ENCODE measurements around the gene ZNF154. TPM values are rescaled to one million over a fixed set of nuclear protein-coding genes. Genes with fewer than 3 reads are reported as not detected.

Gene ZNF154
- polyA plus RNA-seq, 4 donors: 0.27 to 16.7 (median 1.4) TPM; not detected in 1

GRCh38 chr19:57689750-57690149 is 19.3 kb downstream of the ZNF154 start:
- WGBS, 3 donors: 97 to 100% (median 98%) methylated on average over 3 of the region's 3 CpGs
- Histone ChIP-seq H3K4me3 (ENCODE audit: low read depth in 1 of 3, low read length in 3 of 3) (no peak overlapping the region), H3K9me3 (ENCODE audit: control insufficient read depth in 2 of 2, insufficient read depth in 1 of 2, low read depth in 1 of 2, low read length in 1 of 2) (peaks cover 9 to 81% of the 10 kb centered on the region in 2 donors), H3K36me3 (ENCODE audit: control insufficient read depth in 3 of 3, insufficient read depth in 2 of 3, low read depth in 1 of 3, low read length in 3 of 3) (peaks cover 28 to 32% (median 30%) of the 10 kb centered on the region in 3 donors), H3K27me3 (ENCODE audit: control insufficient read depth in 3 of 3, insufficient read depth in 3 of 3, low read length in 3 of 3) (no peaks in the 10 kb centered on the region), H3K27ac (ENCODE audit: low read depth in 1 of 3, low read length in 2 of 3) (no peak overlapping the region), H3K4me1 (ENCODE audit: control insufficient read depth in 3 of 3, insufficient read depth in 2 of 3, low read depth in 1 of 3, low read length in 2 of 3) (no peaks in the 10 kb centered on the region)
- DNase-seq: no peak
- no peak for FAIRE-seq

GRCh38 chr19:57688011-57688763 is 20.8 kb downstream of the ZNF154 start:
- Histone ChIP-seq H3K9me3 (ENCODE audit: control insufficient read depth in 2 of 2, insufficient read depth in 1 of 2, low read depth in 1 of 2, low read length in 1 of 2) (peaks cover 12 to 86% of the 10 kb centered on the region in 2 donors), H3K4me1 (ENCODE audit: control insufficient read depth in 3 of 3, insufficient read depth in 2 of 3, low read depth in 1 of 3, low read length in 2 of 3) (no peaks in the 10 kb centered on the region), H3K27me3 (ENCODE audit: control insufficient read depth in 3 of 3, insufficient read depth in 3 of 3, low read length in 3 of 3) (no peaks in the 10 kb centered on the region), H3K4me3 (ENCODE audit: low read depth in 1 of 3, low read length in 3 of 3) (no peak overlapping the region), H3K36me3 (ENCODE audit: control insufficient read depth in 3 of 3, insufficient read depth in 2 of 3, low read depth in 1 of 3, low read length in 3 of 3) (peaks cover 30 to 40% (median 37%) of the 10 kb centered on the region in 3 donors), H3K27ac (ENCODE audit: low read depth in 1 of 3, low read length in 2 of 3) (no peak overlapping the region)
- FAIRE-seq: no peak
- WGBS, 3 donors: 94 to 98% (median 98%) methylated on average over 6 of the region's 6 CpGs
- no peak for DNase-seq

- H3K36me3 ChIP-seq (ENCODE audit: control insufficient read depth in 3 of 3, insufficient read depth in 2 of 3, low read depth in 1 of 3, low read length in 3 of 3): peaks cover 30 to 38% (median 37%) of the 10 kb centered on the region in 3 donors
- no peak for DNase-seq
- no peak overlapping the region for H3K27ac ChIP-seq (ENCODE audit: low read depth in 1 of 3, low read length in 2 of 3)
- H3K4me1 ChIP-seq (ENCODE audit: control insufficient read depth in 3 of 3, insufficient read depth in 2 of 3, low read depth in 1 of 3, low read length in 2 of 3): peaks cover 0 to 4% (median 0%) of the 10 kb centered on the region in 3 donors
- H3K4me3 ChIP-seq (ENCODE audit: low read depth in 1 of 3, low read length in 3 of 3): no peak overlapping the region
- no peaks in the 10 kb centered on the region for H3K27me3 ChIP-seq (ENCODE audit: control insufficient read depth in 3 of 3, insufficient read depth in 3 of 3, low read length in 3 of 3)
- no peak for FAIRE-seq
- H3K9me3 ChIP-seq (ENCODE audit: control insufficient read depth in 2 of 2, insufficient read depth in 1 of 2, low read depth in 1 of 2, low read length in 1 of 2): peaks cover 8 to 86% of the 10 kb centered on the region in 2 donors
- 96 to 99% (median 98%) methylated on average over 12 of the region's 12 CpGs for WGBS, 3 donors
These were observed 21.5 kb downstream of the ZNF154 start for GRCh38 chr19:57687363-57688010.

GRCh38 chr19:57686727-57687126 is 22.3 kb downstream of the ZNF154 start:
- WGBS, 3 donors: 95 to 100% (median 97%) methylated on average over 3 of the region's 3 CpGs
- no peak overlapping the region for H3K4me3 ChIP-seq (ENCODE audit: low read depth in 1 of 3, low read length in 3 of 3)
- DNase-seq (no peak), FAIRE-seq (no peak)
- H3K9me3 ChIP-seq (ENCODE audit: control insufficient read depth in 2 of 2, insufficient read depth in 1 of 2, low read depth in 1 of 2, low read length in 1 of 2): peaks cover 8 to 83% of the 10 kb centered on the region in 2 donors
- peaks cover 30 to 38% (median 37%) of the 10 kb centered on the region in 3 donors for H3K36me3 ChIP-seq (ENCODE audit: control insufficient read depth in 3 of 3, insufficient read depth in 2 of 3, low read depth in 1 of 3, low read length in 3 of 3)
- H3K4me1 ChIP-seq (ENCODE audit: control insufficient read depth in 3 of 3, insufficient read depth in 2 of 3, low read depth in 1 of 3, low read length in 2 of 3): peaks cover 0 to 5% (median 0%) of the 10 kb centered on the region in 3 donors
- H3K27me3 ChIP-seq (ENCODE audit: control insufficient read depth in 3 of 3, insufficient read depth in 3 of 3, low read length in 3 of 3): no peaks in the 10 kb centered on the region
- H3K27ac ChIP-seq (ENCODE audit: low read depth in 1 of 3, low read length in 2 of 3): no peak overlapping the region

GRCh38 chr19:57682226-57682766 is 26.7 kb downstream of the ZNF154 start:
- H3K4me1 ChIP-seq (ENCODE audit: control insufficient read depth in 3 of 3, insufficient read depth in 2 of 3, low read depth in 1 of 3, low read length in 2 of 3): peaks cover 0 to 5% (median 0%) of the 10 kb centered on the region in 3 donors
- no peak for FAIRE-seq
- peaks cover 6 to 48% of the 10 kb centered on the region in 2 donors for H3K9me3 ChIP-seq (ENCODE audit: control insufficient read depth in 2 of 2, insufficient read depth in 1 of 2, low read depth in 1 of 2, low read length in 1 of 2)
- H3K4me3 ChIP-seq (ENCODE audit: low read depth in 1 of 3, low read length in 3 of 3): peak overlapping the region; percentile 58 to 86 (median 74)
- H3K27me3 ChIP-seq (ENCODE audit: control insufficient read depth in 3 of 3, insufficient read depth in 3 of 3, low read length in 3 of 3): no peaks in the 10 kb centered on the region
- peak overlapping the region in 1 of 3 donors; percentile 47 for H3K27ac ChIP-seq (ENCODE audit: low read depth in 1 of 3, low read length in 2 of 3)
- WGBS, 3 donors: 3 to 6% (median 4%) methylated on average over 19 of the region's 19 CpGs
- H3K36me3 ChIP-seq (ENCODE audit: control insufficient read depth in 3 of 3, insufficient read depth in 2 of 3, low read depth in 1 of 3, low read length in 3 of 3): peaks cover 24 to 33% (median 33%) of the 10 kb centered on the region in 3 donors
- DNase-seq: no peak

- 70 to 85% (median 76%) methylated on average over 2 of the region's 2 CpGs for WGBS, 3 donors
- DNase-seq: no peak
- FAIRE-seq: no peak
These were observed 33.1 kb downstream of the ZNF154 start for GRCh38 chr19:57675881-57676280.

GRCh38 chr19:57672466-57672865 is 36.5 kb downstream of the ZNF154 start:
- Histone ChIP-seq H3K27ac (ENCODE audit: low read depth in 1 of 3, low read length in 2 of 3) (no peak overlapping the region), H3K27me3 (ENCODE audit: control insufficient read depth in 3 of 3, insufficient read depth in 3 of 3, low read length in 3 of 3) (peaks cover 0 to 2% (median 0%) of the 10 kb centered on the region in 3 donors), H3K9me3 (ENCODE audit: control insufficient read depth in 2 of 2, insufficient read depth in 1 of 2, low read depth in 1 of 2, low read length in 1 of 2) (no peaks in the 10 kb centered on the region), H3K36me3 (ENCODE audit: control insufficient read depth in 3 of 3, insufficient read depth in 2 of 3, low read depth in 1 of 3, low read length in 3 of 3) (no peaks in the 10 kb centered on the region), H3K4me3 (ENCODE audit: low read depth in 1 of 3, low read length in 3 of 3) (no peak overlapping the region), H3K4me1 (ENCODE audit: control insufficient read depth in 3 of 3, insufficient read depth in 2 of 3, low read depth in 1 of 3, low read length in 2 of 3) (no peaks in the 10 kb centered on the region)
- DNase-seq (no peak), FAIRE-seq (no peak)
- 66 to 79% (median 77%) methylated on average over 4 of the region's 4 CpGs for WGBS, 3 donors

More at GRCh38 chr19:57675881-57676280, 33.1 kb downstream of the ZNF154 start:
- H3K9me3 ChIP-seq (ENCODE audit: control insufficient read depth in 2 of 2, insufficient read depth in 1 of 2, low read depth in 1 of 2, low read length in 1 of 2): no peaks in the 10 kb centered on the region
- no peaks in the 10 kb centered on the region for H3K4me1 ChIP-seq (ENCODE audit: control insufficient read depth in 3 of 3, insufficient read depth in 2 of 3, low read depth in 1 of 3, low read length in 2 of 3)
- H3K27ac ChIP-seq (ENCODE audit: low read depth in 1 of 3, low read length in 2 of 3): no peak overlapping the region
- peaks cover 0 to 2% (median 0%) of the 10 kb centered on the region in 3 donors for H3K27me3 ChIP-seq (ENCODE audit: control insufficient read depth in 3 of 3, insufficient read depth in 3 of 3, low read length in 3 of 3)
- H3K36me3 ChIP-seq (ENCODE audit: control insufficient read depth in 3 of 3, insufficient read depth in 2 of 3, low read depth in 1 of 3, low read length in 3 of 3): no peaks in the 10 kb centered on the region
- H3K4me3 ChIP-seq (ENCODE audit: low read depth in 1 of 3, low read length in 3 of 3): no peak overlapping the region

GRCh38 chr19:57671124-57671895 is 37.7 kb downstream of the ZNF154 start:
- H3K36me3 ChIP-seq (ENCODE audit: control insufficient read depth in 3 of 3, insufficient read depth in 2 of 3, low read depth in 1 of 3, low read length in 3 of 3): no peaks in the 10 kb centered on the region
- no peak overlapping the region for H3K4me3 ChIP-seq (ENCODE audit: low read depth in 1 of 3, low read length in 3 of 3)
- FAIRE-seq (no peak), DNase-seq (no peak)
- 55 to 62% (median 60%) methylated on average over 7 of the region's 7 CpGs for WGBS, 3 donors
- H3K27ac ChIP-seq (ENCODE audit: low read depth in 1 of 3, low read length in 2 of 3): no peak overlapping the region
- peaks cover 0 to 2% (median 0%) of the 10 kb centered on the region in 3 donors for H3K27me3 ChIP-seq (ENCODE audit: control insufficient read depth in 3 of 3, insufficient read depth in 3 of 3, low read length in 3 of 3)
- no peaks in the 10 kb centered on the region for H3K4me1 ChIP-seq (ENCODE audit: control insufficient read depth in 3 of 3, insufficient read depth in 2 of 3, low read depth in 1 of 3, low read length in 2 of 3)
- no peaks in the 10 kb centered on the region for H3K9me3 ChIP-seq (ENCODE audit: control insufficient read depth in 2 of 2, insufficient read depth in 1 of 2, low read depth in 1 of 2, low read length in 1 of 2)

Data from small intestine (tissue), 7 donors.